Keratinocyte (primary cell): Measurements from ENCODE around the gene MAP1S.

Source experiments
- CTCF ChIP-seq, 3 experiments: IDR thresholded peaks in 1 of 3; conservative IDR thresholded peaks in 1 of 3; optimal IDR thresholded peaks in 1 of 3; 2 replicates in 2 of 3; 3 replicates in 1 of 3; pipeline versions ENCODE3 to v1.5.1; 2011; ENCODE audit warnings: low read length in 3 of 3, mild to moderate bottlenecking in 3 of 3, moderate library complexity in 2 of 3, control low read depth in 1 of 3, inconsistent platforms in 1 of 3; ENCODE audit not compliant: insufficient read depth in 2 of 3; ENCODE audit errors: extremely low read depth in 1 of 3
- EZH2 ChIP-seq: IDR thresholded peaks from one replicate; pipeline ENCODE4 v1.6.1; 2012; ENCODE audit warnings: inconsistent platforms, mild to moderate bottlenecking, low read length, moderate library complexity

GRCh38 chr19:17711851-17712250, 7.4 kb upstream of the MAP1S start:
- TF ChIP-seq CTCF (optimal IDR thresholded peaks at IDR 0.05 in 1 of 3, IDR thresholded peaks at IDR 0.05 in 1 of 3, conservative IDR thresholded peaks at IDR 0.05 in 1 of 3; ENCODE audit: extremely low read depth in 1 of 3, insufficient read depth in 2 of 3, low read length in 3 of 3), result no peak
- TF ChIP-seq EZH2, result no peak
